ENCODE results near the gene IPO4. TPM values are rescaled to one million over a fixed set of nuclear protein-coding genes. Genes with fewer than 3 reads are reported as not detected.
A peak's percentile ranks its signal among the peaks of the same experiment; 100 is the strongest.

IPO4 gene
- polyA plus RNA-seq, 5 donors: 20.2 to 37.0 (median 24.5) TPM

- DNase-seq: peak; percentile 91 to 92
These were observed 6.8 kb upstream of the IPO4 start, which contains the start of gene TM9SF1 for GRCh38 chr14:24195186-24196070. TM9SF1 (minus strand) TSS chr14:24195441; CDS start chr14:24195019, 422 bp downstream.

- no peak for DNase-seq
These were observed 6.2 kb upstream of the IPO4 start for GRCh38 chr14:24194873-24195185.

GRCh38 chr14:24194186-24194872 lies 5.7 kb upstream of the IPO4 start:
- DNase-seq: no peak

GRCh38 chr14:24192933-24193332 lies 4.3 kb upstream of the IPO4 start:
- no peak for DNase-seq

- no peak for DNase-seq
These were observed 1.8 kb upstream of the IPO4 start for GRCh38 chr14:24190416-24190815.

GRCh38 chr14:24189460-24189859 lies 844 bp upstream of the IPO4 start:
- no peak for DNase-seq

- no peak for DNase-seq
These were observed 401 bp upstream of the IPO4 start for GRCh38 chr14:24189059-24189375.

- no peak for DNase-seq
These were observed 1.1 kb downstream of the IPO4 start for GRCh38 chr14:24187539-24187915.

- no peak for DNase-seq
These were observed 1.6 kb downstream of the IPO4 start for GRCh38 chr14:24186831-24187538.

- DNase-seq: no peak
These were observed 2.9 kb downstream of the IPO4 start for GRCh38 chr14:24185741-24186140.

GRCh38 chr14:24185026-24185425 lies 3.6 kb downstream of the IPO4 start:
- no peak for DNase-seq

GRCh38 chr14:24184104-24184970 lies 4.3 kb downstream of the IPO4 start:
- DNase-seq: no peak

- DNase-seq: no peak
These were observed 5.6 kb downstream of the IPO4 start for GRCh38 chr14:24183014-24183481.

GRCh38 chr14:24182110-24182882 lies 6.3 kb downstream of the IPO4 start:
- DNase-seq: no peak

- DNase-seq: no peak
These were observed 7.1 kb downstream of the IPO4 start for GRCh38 chr14:24181371-24182077.

GRCh38 chr14:24179961-24180796 lies 8.4 kb downstream of the IPO4 start:
- no peak for DNase-seq

- DNase-seq: no peak
These were observed 9.2 kb downstream of the IPO4 start for GRCh38 chr14:24179294-24179960.

GRCh38 chr14:24178399-24179178 lies 10.0 kb downstream of the IPO4 start:
- no peak for DNase-seq

Measured in right lung (tissue), 5 donors.